ENCODE data around the gene SCART1.

SCART1 gene

DNA sequence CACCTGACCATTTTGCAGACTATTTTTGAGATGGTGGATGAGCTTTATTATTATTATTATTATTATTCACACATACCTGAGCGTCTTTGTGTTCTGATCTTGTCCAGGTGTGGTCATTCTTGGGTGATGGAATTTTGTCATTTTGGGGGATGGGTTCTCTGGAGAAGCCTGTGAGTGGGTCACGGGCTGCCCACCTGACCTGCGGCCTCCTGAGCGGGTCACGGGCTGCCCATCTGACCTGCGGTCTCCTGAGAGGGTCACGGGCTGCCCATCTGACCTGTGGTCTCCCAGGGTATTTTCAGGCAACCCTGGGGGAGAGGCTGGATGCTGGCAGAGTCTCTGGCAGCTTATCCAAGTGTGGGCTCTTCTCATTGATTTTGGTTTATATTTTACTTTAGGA, 7.3 kb downstream of the SCART1 start:
- Histone ChIP-seq H3K9me3 (ENCODE audit: control insufficient read depth, insufficient read depth, low read length) (no peaks in the 10 kb centered on the region), H3K36me3 (ENCODE audit: control insufficient read depth, low read length) (no peaks in the 10 kb centered on the region)

DNA sequence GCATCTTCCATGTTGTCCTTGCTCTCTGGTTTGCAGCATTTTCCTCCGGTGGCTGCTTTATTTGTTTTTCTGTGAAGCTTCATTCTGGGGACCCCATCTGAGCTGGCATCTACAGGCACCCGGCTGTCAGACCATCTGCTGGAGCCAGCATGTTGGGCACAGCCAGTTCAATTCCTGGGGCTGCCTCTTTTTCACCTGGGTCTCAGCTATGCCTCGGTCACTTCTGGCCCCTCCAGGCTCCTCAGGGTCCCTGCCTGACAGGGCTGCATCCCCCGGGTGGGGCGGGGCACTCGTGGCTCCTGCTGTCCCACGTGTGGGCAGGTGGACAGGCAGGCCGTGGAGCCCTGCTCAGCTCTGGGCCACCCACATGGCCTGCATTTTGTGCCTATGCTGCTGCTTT, 8.1 kb downstream of the SCART1 start:
- Histone ChIP-seq H3K4me1 (ENCODE audit: control insufficient read depth, low read length) (no peaks in the 10 kb centered on the region), H3K9me3 (ENCODE audit: control insufficient read depth, insufficient read depth, low read length) (no peaks in the 10 kb centered on the region)
- TF ChIP-seq, protein P1, sequence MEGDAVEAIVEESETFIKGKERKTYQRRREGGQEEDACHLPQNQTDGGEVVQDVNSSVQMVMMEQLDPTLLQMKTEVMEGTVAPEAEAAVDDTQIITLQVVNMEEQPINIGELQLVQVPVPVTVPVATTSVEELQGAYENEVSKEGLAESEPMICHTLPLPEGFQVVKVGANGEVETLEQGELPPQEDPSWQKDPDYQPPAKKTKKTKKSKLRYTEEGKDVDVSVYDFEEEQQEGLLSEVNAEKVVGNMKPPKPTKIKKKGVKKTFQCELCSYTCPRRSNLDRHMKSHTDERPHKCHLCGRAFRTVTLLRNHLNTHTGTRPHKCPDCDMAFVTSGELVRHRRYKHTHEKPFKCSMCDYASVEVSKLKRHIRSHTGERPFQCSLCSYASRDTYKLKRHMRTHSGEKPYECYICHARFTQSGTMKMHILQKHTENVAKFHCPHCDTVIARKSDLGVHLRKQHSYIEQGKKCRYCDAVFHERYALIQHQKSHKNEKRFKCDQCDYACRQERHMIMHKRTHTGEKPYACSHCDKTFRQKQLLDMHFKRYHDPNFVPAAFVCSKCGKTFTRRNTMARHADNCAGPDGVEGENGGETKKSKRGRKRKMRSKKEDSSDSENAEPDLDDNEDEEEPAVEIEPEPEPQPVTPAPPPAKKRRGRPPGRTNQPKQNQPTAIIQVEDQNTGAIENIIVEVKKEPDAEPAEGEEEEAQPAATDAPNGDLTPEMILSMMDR (IDR thresholded peaks at IDR 0.05; ENCODE audit: low read depth, low read length, poor library complexity, severe bottlenecking): no peak
- no peak for TF ChIP-seq EZH2phosphoT487 (IDR thresholded peaks at IDR 0.05; ENCODE audit: borderline replicate concordance, low read length)

More for the DNA sequence above, 7.3 kb downstream of the SCART1 start:
- Histone ChIP-seq H3K27ac (ENCODE audit: low read depth, low read length) (no peak overlapping the region), H3K9me2 (replicated peaks; ENCODE audit: control insufficient read depth, low read length) (no peaks in the 10 kb centered on the region), H3K79me2 (ENCODE audit: control insufficient read depth, low read length) (no peaks in the 10 kb centered on the region), H3K4me1 (ENCODE audit: control insufficient read depth, low read length) (no peaks in the 10 kb centered on the region), H3K27me3 (ENCODE audit: control insufficient read depth, low read length) (no peaks in the 10 kb centered on the region), H3K4me3 (ENCODE audit: low read length) (no peak overlapping the region), H3F3A (ENCODE audit: control insufficient read depth, insufficient read depth) (no peaks in the 10 kb centered on the region), H3K4me2 (ENCODE audit: low read length) (no peak overlapping the region), H4K20me1 (ENCODE audit: control insufficient read depth, insufficient read depth, low read depth, low read length) (no peaks in the 10 kb centered on the region)
- TF ChIP-seq, protein P1 (IDR thresholded peaks at IDR 0.05; ENCODE audit: low read depth, low read length, poor library complexity, severe bottlenecking): no peak
- TF ChIP-seq EZH2phosphoT487 (IDR thresholded peaks at IDR 0.05; ENCODE audit: borderline replicate concordance, low read length): no peak

DNA sequence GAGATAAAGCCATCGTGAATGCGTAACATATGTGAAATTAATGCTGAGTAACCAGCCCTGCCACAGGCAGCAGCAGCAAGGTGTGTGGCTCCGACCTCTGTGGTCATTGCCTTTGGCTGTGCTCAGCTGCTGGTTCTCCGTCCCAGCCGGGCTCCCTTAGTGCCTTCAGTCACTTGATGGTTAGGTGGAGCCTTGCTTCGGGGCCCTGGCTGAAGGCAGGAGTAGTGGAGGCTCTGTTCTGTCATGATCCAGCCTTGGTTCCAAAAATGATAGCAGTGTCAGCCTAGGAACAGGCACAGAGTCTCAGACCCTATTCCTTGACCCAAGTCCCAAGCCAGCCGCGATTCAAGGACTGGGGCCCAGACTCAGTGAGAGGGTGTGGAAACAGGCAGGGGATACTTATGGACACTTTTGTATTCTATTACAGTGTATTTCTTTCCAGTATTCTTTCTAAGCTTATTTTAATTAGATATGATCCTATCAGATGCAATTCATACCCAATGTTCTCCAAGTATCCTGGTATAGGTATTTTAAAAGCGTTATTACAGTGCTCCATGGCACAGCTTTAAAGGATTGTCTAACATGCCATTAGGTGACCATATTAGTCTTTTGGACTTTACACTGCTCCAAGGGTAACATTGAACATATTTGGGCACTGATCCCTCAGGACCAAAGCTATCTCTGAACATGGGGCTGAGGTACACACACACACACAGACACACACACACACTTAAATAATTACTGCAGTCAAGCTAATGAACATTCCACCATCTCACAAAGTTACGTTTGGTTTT, 9.0 kb downstream of the SCART1 start:
- H3K27me3 ChIP-seq (ENCODE audit: control insufficient read depth, low read length): no peaks in the 10 kb centered on the region
- no peak overlapping the region for H3K4me3 ChIP-seq (ENCODE audit: low read length)
- H3K36me3 ChIP-seq (ENCODE audit: control insufficient read depth, low read length): no peaks in the 10 kb centered on the region
- no peaks in the 10 kb centered on the region for H3K4me1 ChIP-seq (ENCODE audit: control insufficient read depth, low read length)
- H3K9me2 ChIP-seq (replicated peaks; ENCODE audit: control insufficient read depth, low read length): no peaks in the 10 kb centered on the region
- no peaks in the 10 kb centered on the region for H3F3A ChIP-seq (ENCODE audit: control insufficient read depth, insufficient read depth)
- H3K27ac ChIP-seq (ENCODE audit: low read depth, low read length): no peak overlapping the region
- H3K4me2 ChIP-seq (ENCODE audit: low read length): no peak overlapping the region
- no peaks in the 10 kb centered on the region for H4K20me1 ChIP-seq (ENCODE audit: control insufficient read depth, insufficient read depth, low read depth, low read length)
- no peaks in the 10 kb centered on the region for H3K9me3 ChIP-seq (ENCODE audit: control insufficient read depth, insufficient read depth, low read length)
- TF ChIP-seq EZH2phosphoT487 (IDR thresholded peaks at IDR 0.05; ENCODE audit: borderline replicate concordance, low read length): no peak
- TF ChIP-seq, protein P1 (IDR thresholded peaks at IDR 0.05; ENCODE audit: low read depth, low read length, poor library complexity, severe bottlenecking): no peak
- H3K79me2 ChIP-seq (ENCODE audit: control insufficient read depth, low read length): no peaks in the 10 kb centered on the region

More for the DNA sequence above, 8.1 kb downstream of the SCART1 start:
- no peaks in the 10 kb centered on the region for H3K36me3 ChIP-seq (ENCODE audit: control insufficient read depth, low read length)
- no peak overlapping the region for H3K4me2 ChIP-seq (ENCODE audit: low read length)
- H4K20me1 ChIP-seq (ENCODE audit: control insufficient read depth, insufficient read depth, low read depth, low read length): no peaks in the 10 kb centered on the region
- H3K27ac ChIP-seq (ENCODE audit: low read depth, low read length): no peak overlapping the region
- H3F3A ChIP-seq (ENCODE audit: control insufficient read depth, insufficient read depth): no peaks in the 10 kb centered on the region
- no peaks in the 10 kb centered on the region for H3K27me3 ChIP-seq (ENCODE audit: control insufficient read depth, low read length)
- no peaks in the 10 kb centered on the region for H3K9me2 ChIP-seq (replicated peaks; ENCODE audit: control insufficient read depth, low read length)
- H3K79me2 ChIP-seq (ENCODE audit: control insufficient read depth, low read length): no peaks in the 10 kb centered on the region
- H3K4me3 ChIP-seq (ENCODE audit: low read length): no peak overlapping the region
